Measurements from ENCODE around the gene ZSCAN32.

The ZSCAN32 gene

DNA sequence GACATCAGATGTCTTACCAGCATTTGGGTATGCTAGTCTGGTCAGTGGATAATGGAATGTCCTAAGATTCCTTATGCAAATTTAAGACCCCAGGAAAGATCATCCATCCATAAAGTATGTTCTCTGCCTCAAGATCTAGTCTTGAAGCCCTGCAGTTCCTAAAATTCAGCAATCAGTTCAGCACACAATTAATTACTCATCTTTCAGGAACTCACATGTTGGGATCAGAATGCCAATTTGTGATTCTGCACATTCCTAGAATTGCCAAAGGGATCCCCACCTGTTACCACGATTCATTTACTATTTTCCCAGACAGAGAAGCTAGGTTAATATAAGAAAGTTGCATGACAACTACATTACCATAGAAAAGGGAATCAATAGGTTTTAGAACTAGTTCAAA is 41.9 kb downstream of the ZSCAN32 start:
- ATAC-seq (ENCODE audit: insufficient read depth, low read depth) (no peak), DNase-seq (no peak)
- Histone ChIP-seq H3K36me3 (ENCODE audit: insufficient read depth, low read length) (no peaks in the 10 kb centered on the region), H3K27me3 (ENCODE audit: insufficient read depth, low read length, poor library complexity) (peaks cover 7% of the 10 kb centered on the region), H3K9me3 (ENCODE audit: insufficient read depth, low read length, severe bottlenecking) (no peaks in the 10 kb centered on the region), H3K4me2 (ENCODE audit: insufficient read depth, low read length) (no peak overlapping the region), H3K79me2 (ENCODE audit: insufficient read depth, low read length) (no peaks in the 10 kb centered on the region), H4K20me1 (ENCODE audit: insufficient read depth, low read length) (no peaks in the 10 kb centered on the region), H3K4me1 (ENCODE audit: insufficient read depth, low read length) (no peaks in the 10 kb centered on the region), H3K9ac (ENCODE audit: low read depth, low read length) (no peak overlapping the region), H3K4me3 (ENCODE audit: low read depth in 1 of 2, low read length in 2 of 2) (no peak overlapping the region), H2AFZ (ENCODE audit: low read depth, low read length) (no peak overlapping the region), H3K27ac (ENCODE audit: low read length) (no peak overlapping the region)
- TF ChIP-seq, protein P1, sequence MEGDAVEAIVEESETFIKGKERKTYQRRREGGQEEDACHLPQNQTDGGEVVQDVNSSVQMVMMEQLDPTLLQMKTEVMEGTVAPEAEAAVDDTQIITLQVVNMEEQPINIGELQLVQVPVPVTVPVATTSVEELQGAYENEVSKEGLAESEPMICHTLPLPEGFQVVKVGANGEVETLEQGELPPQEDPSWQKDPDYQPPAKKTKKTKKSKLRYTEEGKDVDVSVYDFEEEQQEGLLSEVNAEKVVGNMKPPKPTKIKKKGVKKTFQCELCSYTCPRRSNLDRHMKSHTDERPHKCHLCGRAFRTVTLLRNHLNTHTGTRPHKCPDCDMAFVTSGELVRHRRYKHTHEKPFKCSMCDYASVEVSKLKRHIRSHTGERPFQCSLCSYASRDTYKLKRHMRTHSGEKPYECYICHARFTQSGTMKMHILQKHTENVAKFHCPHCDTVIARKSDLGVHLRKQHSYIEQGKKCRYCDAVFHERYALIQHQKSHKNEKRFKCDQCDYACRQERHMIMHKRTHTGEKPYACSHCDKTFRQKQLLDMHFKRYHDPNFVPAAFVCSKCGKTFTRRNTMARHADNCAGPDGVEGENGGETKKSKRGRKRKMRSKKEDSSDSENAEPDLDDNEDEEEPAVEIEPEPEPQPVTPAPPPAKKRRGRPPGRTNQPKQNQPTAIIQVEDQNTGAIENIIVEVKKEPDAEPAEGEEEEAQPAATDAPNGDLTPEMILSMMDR (IDR thresholded peaks at IDR 0.05; ENCODE audit: borderline replicate concordance, extremely low read depth, low read length, poor library complexity, severe bottlenecking) = no peak
- no peak for TF ChIP-seq EZH2 (IDR thresholded peaks at IDR 0.05; ENCODE audit: borderline replicate concordance, low read depth, low read length, severe bottlenecking)

DNA sequence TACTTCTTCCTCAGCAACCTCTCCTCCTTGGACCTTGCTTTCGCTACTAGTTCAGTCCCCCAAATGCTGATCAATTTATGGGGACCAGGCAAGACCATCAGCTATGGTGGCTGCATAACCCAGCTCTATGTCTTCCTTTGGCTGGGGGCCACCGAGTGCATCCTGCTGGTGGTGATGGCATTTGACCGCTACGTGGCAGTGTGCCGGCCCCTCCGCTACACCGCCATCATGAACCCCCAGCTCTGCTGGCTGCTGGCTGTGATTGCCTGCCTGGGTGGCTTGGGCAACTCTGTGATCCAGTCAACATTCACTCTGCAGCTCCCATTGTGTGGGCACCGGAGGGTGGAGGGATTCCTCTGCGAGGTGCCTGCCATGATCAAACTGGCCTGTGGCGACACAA is 44.7 kb downstream of the ZSCAN32 start:
- no peak overlapping the region for H3K4me2 ChIP-seq (ENCODE audit: insufficient read depth, low read length)
- no peak overlapping the region for H3K9ac ChIP-seq (ENCODE audit: low read depth, low read length)
- H3K4me1 ChIP-seq (ENCODE audit: insufficient read depth, low read length) = no peaks in the 10 kb centered on the region
- H2AFZ ChIP-seq (ENCODE audit: low read depth, low read length) = no peak overlapping the region
- no peaks in the 10 kb centered on the region for H3K9me3 ChIP-seq (ENCODE audit: insufficient read depth, low read length, severe bottlenecking)
- H3K27me3 ChIP-seq (ENCODE audit: insufficient read depth, low read length, poor library complexity) = peaks cover 7% of the 10 kb centered on the region
- no peak overlapping the region for H3K27ac ChIP-seq (ENCODE audit: low read length)
- H3K36me3 ChIP-seq (ENCODE audit: insufficient read depth, low read length) = no peaks in the 10 kb centered on the region
- DNase-seq (no peak), ATAC-seq (ENCODE audit: insufficient read depth, low read depth) (no peak)
- TF ChIP-seq, protein P1 (IDR thresholded peaks at IDR 0.05; ENCODE audit: borderline replicate concordance, extremely low read depth, low read length, poor library complexity, severe bottlenecking) = no peak
- TF ChIP-seq EZH2 (IDR thresholded peaks at IDR 0.05; ENCODE audit: borderline replicate concordance, low read depth, low read length, severe bottlenecking) = no peak
- H4K20me1 ChIP-seq (ENCODE audit: insufficient read depth, low read length) = no peaks in the 10 kb centered on the region
- H3K4me3 ChIP-seq (ENCODE audit: low read depth in 1 of 2, low read length in 2 of 2) = no peak overlapping the region
- no peaks in the 10 kb centered on the region for H3K79me2 ChIP-seq (ENCODE audit: insufficient read depth, low read length)

DNA sequence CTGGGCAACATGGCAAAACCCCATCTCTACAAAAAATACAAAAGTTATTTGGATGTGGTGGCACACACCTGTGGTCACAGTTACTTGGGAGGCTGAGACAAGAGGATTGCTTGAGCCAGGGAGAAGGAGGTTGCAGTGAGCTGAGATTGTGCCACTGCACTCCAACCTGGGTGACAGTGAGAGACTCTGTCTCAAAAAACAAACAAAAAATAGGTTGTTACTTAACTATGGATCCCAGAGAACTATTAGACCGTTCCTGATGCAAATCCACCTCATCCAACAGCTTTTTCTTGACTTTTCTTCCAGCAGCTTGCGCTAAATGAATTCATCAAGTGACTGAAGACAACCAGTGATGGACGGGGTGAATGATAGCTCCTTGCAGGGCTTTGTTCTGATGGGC is 45.2 kb downstream of the ZSCAN32 start, which contains the start of gene OR2C1:
Gene OR2C1 (plus strand): TSS at position 301 of the 400 bp plus-strand sequence. CDS start 52 bp downstream, at position 353.
- H3K4me3 ChIP-seq (ENCODE audit: low read depth in 1 of 2, low read length in 2 of 2) = no peak within 1 kb of the TSS
- H3K27ac ChIP-seq (ENCODE audit: low read length) = no peak within 1 kb of the TSS
- TF ChIP-seq, protein P1 (IDR thresholded peaks at IDR 0.05; ENCODE audit: borderline replicate concordance, extremely low read depth, low read length, poor library complexity, severe bottlenecking) = no peak
- TF ChIP-seq EZH2 (IDR thresholded peaks at IDR 0.05; ENCODE audit: borderline replicate concordance, low read depth, low read length, severe bottlenecking) = no peak
- no peaks in the 10 kb centered on the region for H3K79me2 ChIP-seq (ENCODE audit: insufficient read depth, low read length)
- no peak within 1 kb of the TSS for H3K9ac ChIP-seq (ENCODE audit: low read depth, low read length)
- H3K27me3 ChIP-seq (ENCODE audit: insufficient read depth, low read length, poor library complexity) = peaks cover 7% of the 10 kb centered on the region
- H3K36me3 ChIP-seq (ENCODE audit: insufficient read depth, low read length) = no peaks in the 10 kb centered on the region
- H3K4me1 ChIP-seq (ENCODE audit: insufficient read depth, low read length) = no peaks in the 10 kb centered on the region
- no peaks in the 10 kb centered on the region for H4K20me1 ChIP-seq (ENCODE audit: insufficient read depth, low read length)
- ATAC-seq (ENCODE audit: insufficient read depth, low read depth) = no peak
- no peaks in the 10 kb centered on the region for H3K9me3 ChIP-seq (ENCODE audit: insufficient read depth, low read length, severe bottlenecking)
- no peak within 1 kb of the TSS for H2AFZ ChIP-seq (ENCODE audit: low read depth, low read length)
- no peak for DNase-seq
- no peak within 1 kb of the TSS for H3K4me2 ChIP-seq (ENCODE audit: insufficient read depth, low read length)

DNA sequence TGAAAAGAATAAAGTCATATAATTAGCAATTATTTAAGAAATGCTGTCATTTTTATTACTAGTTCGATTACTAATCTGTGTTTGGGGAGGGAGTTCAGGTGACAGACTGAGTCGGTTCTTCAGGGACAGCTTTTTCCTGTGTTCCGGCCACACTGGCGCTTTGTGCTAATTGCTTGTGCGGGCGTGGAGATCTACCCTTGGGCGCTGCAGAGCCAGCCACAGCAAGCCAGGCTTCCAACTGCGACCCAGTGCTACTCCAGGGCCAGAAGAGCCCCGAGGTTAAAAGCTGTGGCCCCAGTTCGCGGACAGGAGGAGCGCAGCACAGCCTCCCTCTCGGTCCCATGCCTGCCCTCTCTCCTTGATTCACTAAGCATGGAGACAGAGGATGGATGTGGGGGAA is 51.6 kb downstream of the ZSCAN32 start:
- ATAC-seq (ENCODE audit: insufficient read depth, low read depth) (no peak), DNase-seq (no peak)
- no peaks in the 10 kb centered on the region for H3K36me3 ChIP-seq (ENCODE audit: insufficient read depth, low read length)
- no peaks in the 10 kb centered on the region for H4K20me1 ChIP-seq (ENCODE audit: insufficient read depth, low read length)
- no peak overlapping the region for H3K27ac ChIP-seq (ENCODE audit: low read length)
- H2AFZ ChIP-seq (ENCODE audit: low read depth, low read length) = no peak overlapping the region
- no peak overlapping the region for H3K4me3 ChIP-seq (ENCODE audit: low read depth in 1 of 2, low read length in 2 of 2)
- no peaks in the 10 kb centered on the region for H3K79me2 ChIP-seq (ENCODE audit: insufficient read depth, low read length)
- no peak overlapping the region for H3K4me2 ChIP-seq (ENCODE audit: insufficient read depth, low read length)
- no peak overlapping the region for H3K9ac ChIP-seq (ENCODE audit: low read depth, low read length)
- H3K4me1 ChIP-seq (ENCODE audit: insufficient read depth, low read length) = no peaks in the 10 kb centered on the region
- TF ChIP-seq, protein P1 (IDR thresholded peaks at IDR 0.05; ENCODE audit: borderline replicate concordance, extremely low read depth, low read length, poor library complexity, severe bottlenecking) = no peak
- TF ChIP-seq EZH2 (IDR thresholded peaks at IDR 0.05; ENCODE audit: borderline replicate concordance, low read depth, low read length, severe bottlenecking) = no peak
- H3K27me3 ChIP-seq (ENCODE audit: insufficient read depth, low read length, poor library complexity) = no peaks in the 10 kb centered on the region
- no peaks in the 10 kb centered on the region for H3K9me3 ChIP-seq (ENCODE audit: insufficient read depth, low read length, severe bottlenecking)
